Activated gamma-delta T cell treated with anti-CD3 and anti-CD28 coated beads, Interleukin-2, amount 50 U/mL, for 16 hours (primary cell): Measurements from ENCODE around the gene LMTK2.
A peak's percentile ranks its signal among the peaks of the same experiment; 100 is the strongest.

Experiments used
- DNase-seq: peaks from one replicate; pipeline ENCODE4 v3.0.0-alpha.2; 2020; ENCODE audit warnings: low read depth

Gene LMTK2

GRCh38 chr7:98137134-98137825 lies 30.6 kb downstream of the LMTK2 start:
- no peak for DNase-seq

GRCh38 chr7:98137826-98138151 lies 31.1 kb downstream of the LMTK2 start:
- DNase-seq = no peak

GRCh38 chr7:98138672-98139071 lies 32.0 kb downstream of the LMTK2 start:
- no peak for DNase-seq

- no peak for DNase-seq
Observed at GRCh38 chr7:98142658-98143057, 36.0 kb downstream of the LMTK2 start.

- no peak for DNase-seq
Observed at GRCh38 chr7:98148607-98149006, 41.9 kb downstream of the LMTK2 start.

- no peak for DNase-seq
Observed at GRCh38 chr7:98149116-98149692, 42.5 kb downstream of the LMTK2 start.

- no peak for DNase-seq
Observed at GRCh38 chr7:98151884-98152283, 45.2 kb downstream of the LMTK2 start.

- DNase-seq = no peak
Observed at GRCh38 chr7:98156700-98157099, 50.0 kb downstream of the LMTK2 start.

GRCh38 chr7:98157761-98158160 lies 51.1 kb downstream of the LMTK2 start:
- no peak for DNase-seq

GRCh38 chr7:98162758-98163157 lies 56.1 kb downstream of the LMTK2 start:
- DNase-seq = no peak

- no peak for DNase-seq
Observed at GRCh38 chr7:98163269-98163668, 56.6 kb downstream of the LMTK2 start.

GRCh38 chr7:98163704-98164494 lies 57.2 kb downstream of the LMTK2 start:
- no peak for DNase-seq

- DNase-seq = no peak
Observed at GRCh38 chr7:98165827-98166667, 59.4 kb downstream of the LMTK2 start.

GRCh38 chr7:98166668-98166970 lies 60.0 kb downstream of the LMTK2 start:
- DNase-seq = no peak

GRCh38 chr7:98167653-98168052 lies 61.0 kb downstream of the LMTK2 start:
- DNase-seq = no peak

- peak; percentile 53 for DNase-seq
Observed at GRCh38 chr7:98168181-98168903, 61.7 kb downstream of the LMTK2 start.

- DNase-seq = no peak
Observed at GRCh38 chr7:98168904-98169621, 62.4 kb downstream of the LMTK2 start.

GRCh38 chr7:98170966-98171365 lies 64.3 kb downstream of the LMTK2 start:
- no peak for DNase-seq

- no peak for DNase-seq
Observed at GRCh38 chr7:98171449-98171848, 64.8 kb downstream of the LMTK2 start.

- no peak for DNase-seq
Observed at GRCh38 chr7:98174334-98175259, 67.9 kb downstream of the LMTK2 start.
